GM20000 (cell line): ENCODE results near the gene TIGD3.

ENCODE experiments used
- DNase-seq: peaks from one replicate; pipeline ENCODE4 v3.0.0; 2012; ENCODE audit warnings: low spot score
- TF ChIP-seq, protein P1 (sequence below): IDR thresholded peaks from 2 replicates; pipeline ENCODE4 v1.5.1; 2012; ENCODE audit warnings: mild to moderate bottlenecking, control low read depth; ENCODE audit errors: extremely low read depth, missing control alignments

The TIGD3 gene

DNA sequence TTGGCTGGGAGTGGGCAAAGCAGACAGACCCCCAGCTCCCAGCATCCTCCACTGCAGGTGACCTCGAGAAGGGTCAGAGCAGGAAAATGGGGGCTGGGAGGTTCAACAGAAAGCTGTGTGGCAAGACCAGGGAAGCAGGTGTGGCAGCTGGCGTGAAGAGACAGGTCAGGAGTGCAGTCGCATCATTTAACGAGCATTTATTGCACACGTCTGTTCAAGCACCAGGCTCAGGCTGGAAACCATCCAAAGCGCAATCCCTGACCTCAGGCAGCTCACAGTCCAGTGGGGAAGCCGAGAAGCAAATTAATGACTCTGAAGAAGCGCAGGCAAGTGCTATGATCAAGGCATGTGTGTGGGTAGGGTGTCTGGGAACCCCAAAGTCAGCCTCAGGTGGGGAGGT, 20.5 kb downstream of the TIGD3 start:
- TF ChIP-seq, protein P1, sequence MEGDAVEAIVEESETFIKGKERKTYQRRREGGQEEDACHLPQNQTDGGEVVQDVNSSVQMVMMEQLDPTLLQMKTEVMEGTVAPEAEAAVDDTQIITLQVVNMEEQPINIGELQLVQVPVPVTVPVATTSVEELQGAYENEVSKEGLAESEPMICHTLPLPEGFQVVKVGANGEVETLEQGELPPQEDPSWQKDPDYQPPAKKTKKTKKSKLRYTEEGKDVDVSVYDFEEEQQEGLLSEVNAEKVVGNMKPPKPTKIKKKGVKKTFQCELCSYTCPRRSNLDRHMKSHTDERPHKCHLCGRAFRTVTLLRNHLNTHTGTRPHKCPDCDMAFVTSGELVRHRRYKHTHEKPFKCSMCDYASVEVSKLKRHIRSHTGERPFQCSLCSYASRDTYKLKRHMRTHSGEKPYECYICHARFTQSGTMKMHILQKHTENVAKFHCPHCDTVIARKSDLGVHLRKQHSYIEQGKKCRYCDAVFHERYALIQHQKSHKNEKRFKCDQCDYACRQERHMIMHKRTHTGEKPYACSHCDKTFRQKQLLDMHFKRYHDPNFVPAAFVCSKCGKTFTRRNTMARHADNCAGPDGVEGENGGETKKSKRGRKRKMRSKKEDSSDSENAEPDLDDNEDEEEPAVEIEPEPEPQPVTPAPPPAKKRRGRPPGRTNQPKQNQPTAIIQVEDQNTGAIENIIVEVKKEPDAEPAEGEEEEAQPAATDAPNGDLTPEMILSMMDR, result no peak
- DNase-seq, result no peak

GRCh38 chr11:65376138-65376713, 21.7 kb downstream of the TIGD3 start:
- TF ChIP-seq, protein P1, result no peak
- no peak for DNase-seq

DNA sequence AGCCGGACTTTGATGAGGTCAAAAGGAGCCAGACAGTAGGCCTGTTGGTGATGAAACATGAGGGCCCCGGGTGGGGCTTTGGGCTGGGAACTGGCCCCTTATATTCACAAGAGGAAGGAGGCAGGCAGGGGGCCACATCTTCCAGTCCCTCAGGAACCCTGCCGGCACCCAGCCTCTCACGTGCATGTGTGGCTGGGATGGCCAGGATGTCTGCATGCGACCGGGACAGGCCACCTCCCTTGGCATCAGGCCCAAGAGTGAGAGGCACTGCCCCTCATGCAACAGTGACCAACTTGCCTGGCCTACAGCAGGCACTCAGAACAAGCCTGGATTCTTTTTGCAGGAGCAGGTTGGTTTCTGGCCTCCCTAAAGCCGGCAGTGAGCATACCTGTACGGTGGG, 22.5 kb downstream of the TIGD3 start:
- DNase-seq, result no peak
- TF ChIP-seq, protein P1, result no peak

- DNase-seq, result no peak
- TF ChIP-seq, protein P1, result no peak
Observed at GRCh38 chr11:65377777-65378176, 23.2 kb downstream of the TIGD3 start.

DNA sequence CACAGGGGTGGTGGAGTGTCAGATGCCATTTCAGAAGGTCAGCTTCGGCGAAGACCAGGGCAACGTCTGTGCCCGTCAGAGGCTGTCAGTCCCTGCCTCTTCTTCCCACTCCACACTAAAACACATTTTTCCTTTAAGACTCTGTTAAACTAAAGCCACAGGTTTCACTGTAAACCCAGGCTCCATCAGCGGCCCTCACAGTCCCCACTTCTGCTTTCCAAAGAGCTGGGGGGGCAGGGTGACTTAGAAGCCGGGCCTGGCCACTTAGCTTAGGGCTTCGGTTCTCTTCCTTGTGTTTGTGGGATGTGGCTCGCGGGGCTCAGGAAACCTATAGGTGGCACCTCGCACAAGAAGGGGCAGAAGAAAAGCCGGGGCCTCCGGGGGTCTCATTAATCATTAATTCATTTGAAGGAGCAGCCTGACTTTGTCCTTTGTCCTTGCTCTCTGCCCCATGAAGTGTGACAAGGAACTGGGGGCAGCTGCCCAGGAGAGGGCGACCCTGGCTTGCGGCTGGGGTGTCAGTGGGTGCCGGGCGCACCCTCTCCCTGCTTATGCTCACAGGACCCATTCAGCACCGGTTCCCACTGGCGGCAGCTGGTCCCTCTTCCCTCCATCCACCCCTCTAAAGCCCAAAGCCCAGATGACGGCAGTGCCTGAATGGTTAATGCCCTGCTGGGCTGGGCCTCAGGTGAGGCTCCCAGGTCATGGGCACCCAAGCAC, 23.8 kb downstream of the TIGD3 start:
- TF ChIP-seq, protein P1, result no peak
- no peak for DNase-seq

DNA sequence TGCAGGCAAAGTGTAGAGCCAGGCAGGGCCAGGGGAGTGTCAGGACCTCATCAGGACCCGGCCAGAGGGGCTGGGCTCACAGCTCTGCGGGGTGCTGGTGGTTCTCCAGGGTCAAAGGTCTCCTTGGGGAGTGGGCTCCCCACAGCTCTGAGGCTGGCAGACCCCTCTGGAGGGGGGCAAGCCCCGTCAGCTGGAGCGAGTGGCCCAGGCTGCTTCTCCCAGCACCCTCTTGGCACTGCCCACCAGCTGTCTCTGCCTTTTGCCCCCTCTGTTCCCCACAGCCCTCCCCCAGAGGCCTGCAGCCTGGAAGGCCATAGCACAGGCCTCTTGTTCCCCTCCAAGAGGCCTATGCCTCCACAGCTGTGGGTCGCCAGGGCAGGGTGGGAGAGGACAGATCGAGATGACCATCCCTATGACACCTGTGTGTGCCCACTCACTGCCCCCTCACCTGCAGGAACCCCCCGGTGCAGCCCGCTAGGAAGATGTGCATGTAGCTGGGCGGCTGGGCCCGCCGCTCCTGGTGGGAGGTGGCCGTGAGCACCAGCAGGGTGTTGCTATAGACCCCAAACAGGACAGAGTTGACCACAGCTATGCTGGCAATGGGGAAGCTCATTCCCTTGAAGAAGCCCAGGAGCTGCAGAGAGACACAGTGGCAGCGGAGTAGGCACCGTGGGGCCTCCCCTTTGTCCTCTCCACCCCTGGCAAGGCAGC, 24.5 kb downstream of the TIGD3 start:
- TF ChIP-seq, protein P1, result no peak
- DNase-seq, result no peak
